Epithelial cell of proximal tubule (primary cell): ENCODE measurements around the gene OR2V1. TPM values are rescaled to one million over a fixed set of nuclear protein-coding genes. Genes with fewer than 3 reads are reported as not detected.
"Not testable (repeated sequence)": the region's sequence is repeated elsewhere in the genome, so short reads cannot be mapped to it uniquely, and the experiment has no call there.

Experiments
- DNase-seq: peaks from one replicate; pipeline ENCODE4 v3.0.0-alpha.2; 2011; ENCODE audit warnings: low read depth
- H3K4me3 ChIP-seq: 2 replicates; pipeline ENCODE4 v1.5.1; 2011; ENCODE audit warnings: low read depth, mild to moderate bottlenecking, low read length
- CTCF ChIP-seq: conservative IDR thresholded peaks from 2 replicates; pipeline ENCODE4 v1.5.1; 2012; ENCODE audit warnings: low read depth, mild to moderate bottlenecking, low read length
- total RNA-seq: library from RNA; depleted of rRNA; stranded (reverse); fragments of >200 nt; gene quantifications from 2 replicates; pipeline ENCODE4 v1.2.3, GENCODE V29; 2015

OR2V1 gene
- not detected in 2 replicates for total RNA-seq

- DNase-seq, result no peak
- TF ChIP-seq CTCF, result no peak
- no peak within 1 kb of the TSS for H3K4me3 ChIP-seq
Measured at GRCh38 chr5:181130832-181131496, at the start of gene OR2V1. TSS of gene OR2V1 (minus strand) at chr5:181131169. CDS start at chr5:181125304, 5,865 bp downstream.

- H3K4me3 ChIP-seq, DNase-seq: not testable (repeated sequence)
Measured at GRCh38 chr5:181177559-181177958, 46.6 kb upstream of the OR2V1 start.

GRCh38 chr5:181176254-181176952 lies 45.4 kb upstream of the OR2V1 start:
- no peak overlapping the region for H3K4me3 ChIP-seq

GRCh38 chr5:181173420-181174342 lies 42.7 kb upstream of the OR2V1 start:
- TF ChIP-seq CTCF, result no peak
- DNase-seq, result no peak
- H3K4me3 ChIP-seq, result peak overlapping the region; percentile 23

More at GRCh38 chr5:181176254-181176952, 45.4 kb upstream of the OR2V1 start:
- no peak for TF ChIP-seq CTCF
- DNase-seq, result no peak

GRCh38 chr5:181173027-181173419 lies 42.1 kb upstream of the OR2V1 start:
- H3K4me3 ChIP-seq, result peak overlapping the region; percentile 23
- TF ChIP-seq CTCF, result no peak
- DNase-seq, result no peak

GRCh38 chr5:181171782-181172181 lies 40.8 kb upstream of the OR2V1 start:
- TF ChIP-seq CTCF, result no peak
- no peak for DNase-seq
- no peak overlapping the region for H3K4me3 ChIP-seq

- no peak for TF ChIP-seq CTCF
- H3K4me3 ChIP-seq, result peak overlapping the region; percentile 22
- peak; percentile 64 for DNase-seq
Measured at GRCh38 chr5:181170996-181171395, 40.0 kb upstream of the OR2V1 start.
